Measurements from ENCODE around the gene ZNF320. TPM values are rescaled to one million over a fixed set of nuclear protein-coding genes. Genes with fewer than 3 reads are reported as not detected.
A peak's percentile ranks its signal among the peaks of the same experiment; 100 is the strongest.
"Not testable (repeated sequence)": the region's sequence is repeated elsewhere in the genome, so short reads cannot be mapped to it uniquely, and the experiment has no call there.

ZNF320 gene
- total RNA-seq, 1 donor from 2014 or later: 41.5 TPM

- DNase-seq (ENCODE audit: low spot score in 2 of 2, unreplicated experiment in 2 of 2): no peak
- Mint-ChIP-seq H3K27ac (peak overlapping the region; percentile 95), H3K4me1 (peaks cover 48% of the 10 kb centered on the region), H3K27me3 (ENCODE audit: low read depth) (no peaks in the 10 kb centered on the region), H3K4me3 (peak overlapping the region; percentile 90), H3K36me3 (peaks cover 14% of the 10 kb centered on the region), H3K9me3 (no peaks in the 10 kb centered on the region)
- no peak for TF ChIP-seq CTCF (IDR thresholded peaks at IDR 0.05; ENCODE audit: unreplicated experiment)
These were observed 45.9 kb upstream of the ZNF320 start for GRCh38 chr19:52943134-52943883.

GRCh38 chr19:52942386-52943133, 45.1 kb upstream of the ZNF320 start:
- Mint-ChIP-seq H3K27ac (peak overlapping the region; percentile 95), H3K9me3 (no peaks in the 10 kb centered on the region), H3K36me3 (peaks cover 9% of the 10 kb centered on the region), H3K4me3 (peak overlapping the region; percentile 90), H3K4me1 (peaks cover 51% of the 10 kb centered on the region), H3K27me3 (ENCODE audit: low read depth) (no peaks in the 10 kb centered on the region)
- TF ChIP-seq CTCF (IDR thresholded peaks at IDR 0.05; ENCODE audit: unreplicated experiment): no peak
- peak; percentile 85 to 97 for DNase-seq (ENCODE audit: low spot score in 2 of 2, unreplicated experiment in 2 of 2)

- H3K9me3 Mint-ChIP-seq: no peaks in the 10 kb centered on the region
- peak overlapping the region; percentile 90 for H3K4me3 Mint-ChIP-seq
- H3K27ac Mint-ChIP-seq: peak overlapping the region; percentile 95
- DNase-seq (ENCODE audit: low spot score in 2 of 2, unreplicated experiment in 2 of 2): no peak
- H3K27me3 Mint-ChIP-seq (ENCODE audit: low read depth): no peaks in the 10 kb centered on the region
- H3K4me1 Mint-ChIP-seq: peaks cover 57% of the 10 kb centered on the region
- peaks cover 6% of the 10 kb centered on the region for H3K36me3 Mint-ChIP-seq
- TF ChIP-seq CTCF (IDR thresholded peaks at IDR 0.05; ENCODE audit: unreplicated experiment): no peak
These were observed 44.5 kb upstream of the ZNF320 start for GRCh38 chr19:52941941-52942385.

- Mint-ChIP-seq H3K4me3 (peak overlapping the region; percentile 90), H3K27ac (peak overlapping the region; percentile 95), H3K4me1 (peaks cover 61% of the 10 kb centered on the region)
- H3K27me3 Mint-ChIP-seq (ENCODE audit: low read depth); H3K9me3 Mint-ChIP-seq; H3K36me3 Mint-ChIP-seq; DNase-seq (ENCODE audit: low spot score in 2 of 2, unreplicated experiment in 2 of 2): not testable (repeated sequence)
These were observed 44.1 kb upstream of the ZNF320 start for GRCh38 chr19:52941523-52941922.

- not testable (repeated sequence) for DNase-seq (ENCODE audit: low spot score in 2 of 2, unreplicated experiment in 2 of 2); H3K9me3 Mint-ChIP-seq; H3K36me3 Mint-ChIP-seq; H3K27me3 Mint-ChIP-seq (ENCODE audit: low read depth)
- H3K4me1 Mint-ChIP-seq: peaks cover 65% of the 10 kb centered on the region
- H3K4me3 Mint-ChIP-seq: peak overlapping the region; percentile 90
- H3K27ac Mint-ChIP-seq: peak overlapping the region; percentile 95
These were observed 43.5 kb upstream of the ZNF320 start for GRCh38 chr19:52940905-52941304.

- Mint-ChIP-seq H3K27me3 (ENCODE audit: low read depth) (no peaks in the 10 kb centered on the region), H3K4me3 (peak overlapping the region; percentile 55), H3K36me3 (peaks cover 4% of the 10 kb centered on the region), H3K27ac (peak overlapping the region; percentile 98), H3K9me3 (no peaks in the 10 kb centered on the region), H3K4me1 (peaks cover 53% of the 10 kb centered on the region)
- no peak for DNase-seq (ENCODE audit: low spot score in 2 of 2, unreplicated experiment in 2 of 2)
- TF ChIP-seq CTCF (IDR thresholded peaks at IDR 0.05; ENCODE audit: unreplicated experiment): no peak
These were observed 41.3 kb upstream of the ZNF320 start for GRCh38 chr19:52938761-52939160.

Data from mesothelial cell of epicardium (in vitro differentiated cells).